Activated naive CD8-positive, alpha-beta T cell treated with anti-CD3 and anti-CD28 coated beads for 36 hours (primary cell): Measurements from ENCODE around the gene GLTP. TPM values are rescaled to one million over a fixed set of nuclear protein-coding genes. Genes with fewer than 3 reads are reported as not detected.
"Not testable (repeated sequence)": the region's sequence is repeated elsewhere in the genome, so short reads cannot be mapped to it uniquely, and the experiment has no call there.

Experiments
- DNase-seq: peaks from one replicate; pipeline ENCODE4 v3.0.0; 2021
- H3K27ac Mint-ChIP-seq: one replicate; pipeline ENCODE4 v1.8.0; 2022; ENCODE audit warnings: mild to moderate bottlenecking, moderate library complexity, mixed read lengths
- H3K27me3 Mint-ChIP-seq: one replicate; pipeline ENCODE4 v1.8.0; 2022; ENCODE audit warnings: mild to moderate bottlenecking, mixed read lengths
- H3K36me3 Mint-ChIP-seq: one replicate; pipeline ENCODE4 v1.8.0; 2021; ENCODE audit warnings: mild to moderate bottlenecking, mixed read lengths
- H3K4me1 Mint-ChIP-seq: one replicate; pipeline ENCODE4 v1.8.0; 2021; ENCODE audit warnings: mixed read lengths
- H3K4me3 Mint-ChIP-seq: one replicate; pipeline ENCODE4 v1.8.0; 2022; ENCODE audit warnings: mild to moderate bottlenecking, moderate library complexity, mixed read lengths
- H3K9me3 Mint-ChIP-seq: one replicate; pipeline ENCODE4 v1.8.0; 2022; ENCODE audit warnings: mixed read lengths
- total RNA-seq, 2 experiments: library from RNA; stranded (reverse); gene quantifications; one replicate each; pipeline ENCODE4 v1.2.3, GENCODE V29; 2021

Gene GLTP
- total RNA-seq, 2 experiments from 2014 or later = 31.5 to 32.4 TPM

DNA sequence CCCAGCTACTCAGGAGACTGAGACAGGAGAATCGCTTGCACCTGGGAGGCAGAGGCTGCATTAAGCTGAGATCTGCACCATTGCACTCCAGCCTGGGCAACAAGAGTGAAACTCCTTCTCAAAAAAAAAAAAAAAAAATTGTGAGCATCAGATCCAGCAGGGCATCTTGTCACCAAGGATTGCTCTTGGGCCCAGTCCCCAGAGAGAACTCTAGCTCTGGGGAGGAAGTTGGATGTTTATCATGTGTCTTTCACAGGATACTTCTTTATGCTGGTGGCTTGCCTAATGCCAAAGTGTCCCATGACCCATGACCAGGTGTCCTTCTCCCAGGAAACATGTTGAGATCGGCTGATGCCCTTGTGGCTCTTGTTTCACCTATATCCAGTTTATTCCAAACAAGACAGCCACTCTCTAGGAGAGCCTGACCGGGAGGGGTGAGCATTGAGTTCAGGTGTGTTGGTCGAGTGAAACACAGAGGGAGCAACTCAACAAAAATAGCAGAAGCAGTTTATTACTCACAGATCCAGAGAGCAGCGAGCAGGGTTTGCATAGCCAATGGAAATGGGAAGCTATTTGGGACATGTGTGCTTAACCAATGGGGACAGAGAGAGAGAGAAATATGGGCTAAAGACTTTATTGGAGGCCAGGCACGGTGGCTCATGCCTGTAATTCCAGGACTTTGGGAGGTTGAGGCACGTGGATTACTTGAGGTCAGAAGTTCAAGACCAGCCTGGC is 13.1 kb upstream of the GLTP start:
- no peak overlapping the region for H3K27ac Mint-ChIP-seq
- no peak for DNase-seq
- H3K9me3 Mint-ChIP-seq = no peaks in the 10 kb centered on the region
- no peak overlapping the region for H3K4me3 Mint-ChIP-seq
- H3K36me3 Mint-ChIP-seq = no peaks in the 10 kb centered on the region
- peaks cover 9% of the 10 kb centered on the region for H3K4me1 Mint-ChIP-seq
- no peaks in the 10 kb centered on the region for H3K27me3 Mint-ChIP-seq

DNA sequence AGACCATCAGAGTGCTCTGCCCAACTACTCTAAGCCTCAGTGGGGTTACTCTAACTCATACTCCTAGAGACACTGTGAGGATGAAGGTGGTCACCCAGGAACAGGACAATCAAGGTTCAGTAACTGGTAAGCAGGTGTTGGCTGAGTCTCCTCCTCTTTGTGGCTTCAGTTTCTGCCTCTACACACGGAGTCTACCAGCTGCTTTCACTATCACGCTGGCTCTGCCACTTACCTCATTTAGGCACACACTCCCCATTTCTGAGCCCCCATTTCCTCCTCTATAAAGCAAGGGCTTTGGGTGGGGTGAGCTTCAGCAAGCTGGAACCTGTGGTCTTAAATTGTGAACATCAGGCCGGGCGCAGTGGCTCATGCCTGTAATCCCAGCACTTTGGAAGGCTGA is 12.4 kb upstream of the GLTP start:
- H3K36me3 Mint-ChIP-seq = no peaks in the 10 kb centered on the region
- no peak overlapping the region for H3K27ac Mint-ChIP-seq
- DNase-seq = peak; percentile 13
- H3K4me1 Mint-ChIP-seq = peaks cover 16% of the 10 kb centered on the region
- no peak overlapping the region for H3K4me3 Mint-ChIP-seq
- no peaks in the 10 kb centered on the region for H3K9me3 Mint-ChIP-seq
- no peaks in the 10 kb centered on the region for H3K27me3 Mint-ChIP-seq

DNA sequence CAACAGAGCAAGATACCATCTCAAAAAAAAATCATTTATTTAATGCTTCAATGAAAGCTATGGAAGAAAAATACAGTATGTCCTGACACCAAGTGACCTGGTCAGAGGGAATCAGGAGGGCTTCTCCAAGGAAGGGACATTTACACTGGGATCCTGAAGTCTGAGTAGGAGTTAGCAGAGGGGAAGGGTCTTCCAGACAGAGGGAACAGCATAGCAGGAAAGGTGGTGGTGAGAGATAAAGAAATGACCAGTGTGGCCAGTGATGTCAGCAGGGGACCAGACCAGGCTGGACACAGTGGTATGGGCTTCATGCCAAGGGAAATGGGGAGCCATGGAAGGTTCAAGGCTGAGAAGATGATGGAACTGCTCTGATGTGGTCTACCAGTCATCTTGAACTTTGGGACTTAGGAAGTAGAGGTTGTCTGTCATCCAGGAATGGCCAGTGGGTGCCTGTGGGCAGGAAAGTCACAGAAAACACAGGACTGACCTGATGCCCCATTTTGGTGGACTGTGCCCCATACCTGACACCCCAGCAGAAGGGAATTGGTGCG is 11.9 kb upstream of the GLTP start:
- no peak for DNase-seq
- no peak overlapping the region for H3K27ac Mint-ChIP-seq
- H3K4me3 Mint-ChIP-seq = no peak overlapping the region
- no peaks in the 10 kb centered on the region for H3K27me3 Mint-ChIP-seq
- H3K9me3 Mint-ChIP-seq = no peaks in the 10 kb centered on the region
- peaks cover 19% of the 10 kb centered on the region for H3K4me1 Mint-ChIP-seq
- peaks cover 2% of the 10 kb centered on the region for H3K36me3 Mint-ChIP-seq

DNA sequence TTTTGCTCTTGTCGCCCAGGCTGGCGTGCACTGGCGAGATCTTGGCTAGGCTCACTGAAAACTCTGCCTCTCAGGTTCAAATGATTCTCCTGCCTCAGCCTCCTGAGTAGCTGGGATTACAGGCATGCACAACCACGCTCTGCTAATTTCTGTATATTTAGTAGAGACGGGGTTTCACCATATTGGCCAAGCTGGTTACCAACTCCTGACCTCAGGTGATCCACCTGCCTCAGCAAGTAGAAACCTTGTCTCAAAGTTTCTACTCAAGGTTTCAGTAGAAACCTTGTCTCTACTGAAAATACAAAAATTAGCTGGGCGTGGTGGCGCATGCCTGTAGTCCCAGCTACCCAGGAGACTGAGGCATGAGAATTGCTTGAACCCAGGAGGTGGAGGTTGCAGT is 11.4 kb upstream of the GLTP start:
- not testable (repeated sequence) for H3K27ac Mint-ChIP-seq, DNase-seq, H3K9me3 Mint-ChIP-seq, H3K27me3 Mint-ChIP-seq, H3K4me3 Mint-ChIP-seq, H3K36me3 Mint-ChIP-seq
- peaks cover 19% of the 10 kb centered on the region for H3K4me1 Mint-ChIP-seq

DNA sequence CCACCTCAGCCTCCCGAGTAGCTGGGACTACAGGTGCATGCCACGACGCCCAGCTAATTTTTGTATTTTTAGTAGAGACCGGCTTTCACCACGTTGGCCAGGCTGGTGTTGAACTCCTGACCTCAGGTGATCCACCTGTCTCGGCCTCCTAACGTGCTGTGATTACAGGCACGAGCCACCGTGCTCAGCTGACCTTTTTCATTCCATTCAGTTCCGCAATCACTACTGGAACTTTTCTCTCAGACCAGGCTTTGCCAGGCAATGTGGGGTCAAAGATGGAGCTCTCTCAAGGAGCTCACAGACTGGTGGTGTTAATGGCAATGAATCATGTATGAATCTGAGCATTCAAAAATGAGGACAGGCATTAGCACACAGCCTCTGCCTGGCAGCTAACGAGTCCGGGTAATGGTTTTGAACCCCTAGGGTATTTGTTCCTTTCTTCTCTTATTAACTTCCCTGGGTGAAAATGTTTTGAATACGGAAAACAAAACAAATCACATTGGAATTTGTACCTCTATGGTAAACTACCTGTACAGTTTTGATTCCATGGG is 10.4 kb upstream of the GLTP start:
- peaks cover 2% of the 10 kb centered on the region for H3K36me3 Mint-ChIP-seq
- H3K4me1 Mint-ChIP-seq = peaks cover 19% of the 10 kb centered on the region
- no peak for DNase-seq
- H3K27ac Mint-ChIP-seq = no peak overlapping the region
- no peaks in the 10 kb centered on the region for H3K9me3 Mint-ChIP-seq
- no peak overlapping the region for H3K4me3 Mint-ChIP-seq
- H3K27me3 Mint-ChIP-seq = no peaks in the 10 kb centered on the region

DNA sequence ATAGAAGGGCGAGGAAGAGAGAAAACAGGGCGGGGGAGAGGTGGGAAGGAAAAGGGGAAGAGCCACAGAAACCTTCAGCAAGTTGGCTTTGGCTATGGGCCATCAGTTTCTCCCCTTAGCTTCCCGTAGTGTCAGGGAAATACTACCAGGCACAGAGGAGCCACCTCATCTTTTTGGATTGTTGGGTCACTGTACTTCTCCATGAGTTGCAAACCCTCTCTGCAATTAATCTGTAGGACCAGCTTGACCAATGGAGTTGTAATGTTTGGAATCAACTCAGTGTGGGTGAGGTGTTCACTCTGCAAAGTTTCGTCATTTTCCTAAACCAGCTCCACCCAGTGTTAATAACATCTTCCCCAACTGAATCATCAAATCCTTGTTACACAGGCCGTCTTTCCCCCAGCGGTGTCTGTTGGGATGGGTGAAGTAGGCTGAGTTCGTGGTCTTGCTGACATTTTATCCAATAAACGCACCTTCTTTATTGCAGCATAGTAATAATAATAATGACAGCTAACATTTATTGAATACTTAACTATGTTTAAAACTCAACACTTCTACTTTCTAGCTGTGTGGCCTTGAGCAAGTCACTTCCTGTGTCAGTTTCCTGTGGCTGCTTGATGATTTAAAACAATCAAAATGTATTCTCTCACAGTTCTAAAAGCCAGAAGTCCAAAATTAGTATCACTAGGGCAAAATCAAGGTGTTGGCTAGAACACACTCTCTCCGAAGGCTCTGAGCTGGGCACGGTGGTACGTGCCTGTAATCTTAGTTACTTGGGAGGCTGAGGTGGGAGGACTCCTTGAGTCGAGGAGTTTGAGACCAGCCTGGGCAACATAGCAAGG is 8.1 kb upstream of the GLTP start:
- Mint-ChIP-seq H3K9me3 (no peaks in the 10 kb centered on the region), H3K4me1 (peaks cover 19% of the 10 kb centered on the region), H3K4me3 (peak overlapping the region; percentile 29), H3K27ac (peak overlapping the region; percentile 88), H3K36me3 (peaks cover 2% of the 10 kb centered on the region), H3K27me3 (no peaks in the 10 kb centered on the region)
- DNase-seq = no peak

DNA sequence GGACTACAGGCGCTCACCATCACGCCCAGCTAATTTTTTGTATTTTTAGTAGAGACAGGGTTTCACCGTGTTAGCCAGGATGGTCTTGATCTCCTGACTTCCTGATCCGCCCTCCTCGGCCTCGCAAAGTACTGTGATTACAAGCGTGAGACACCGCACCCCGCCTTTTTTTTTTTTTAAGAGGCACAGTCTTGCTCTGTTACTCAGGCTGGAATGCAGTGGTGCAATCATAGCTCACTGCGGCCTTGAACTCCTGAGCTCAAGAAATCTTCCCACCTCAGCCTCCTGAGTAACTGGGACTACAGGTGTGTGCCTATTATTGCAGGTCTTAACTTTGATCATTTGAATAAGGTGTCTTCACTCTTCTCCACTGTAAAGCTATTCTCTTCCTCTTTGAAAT is 5.3 kb upstream of the GLTP start:
- H3K27me3 Mint-ChIP-seq = no peaks in the 10 kb centered on the region
- H3K4me3 Mint-ChIP-seq = no peak overlapping the region
- H3K36me3 Mint-ChIP-seq = peaks cover 2% of the 10 kb centered on the region
- DNase-seq = no peak
- no peaks in the 10 kb centered on the region for H3K9me3 Mint-ChIP-seq
- H3K4me1 Mint-ChIP-seq = peaks cover 25% of the 10 kb centered on the region
- H3K27ac Mint-ChIP-seq = no peak overlapping the region

DNA sequence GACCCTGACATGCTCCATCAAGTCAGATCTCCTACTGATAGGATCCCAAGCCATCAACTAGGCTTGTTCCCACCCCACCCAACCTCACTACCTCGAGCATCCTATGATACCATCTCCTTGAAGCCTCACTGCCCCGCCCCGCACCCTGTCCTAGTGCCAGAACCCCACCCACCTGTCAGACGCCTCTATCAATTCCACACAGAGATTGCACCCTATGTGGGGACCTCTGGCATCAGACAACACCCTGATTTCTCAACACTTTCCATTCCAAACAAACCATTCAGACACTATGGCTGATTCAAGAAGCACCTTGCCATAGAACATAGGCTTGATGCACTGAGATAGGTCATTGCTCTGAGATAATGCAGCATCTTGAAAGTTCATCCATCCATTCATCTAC is 3.1 kb upstream of the GLTP start:
- H3K4me1 Mint-ChIP-seq = peaks cover 26% of the 10 kb centered on the region
- no peak overlapping the region for H3K27ac Mint-ChIP-seq
- no peaks in the 10 kb centered on the region for H3K9me3 Mint-ChIP-seq
- no peaks in the 10 kb centered on the region for H3K27me3 Mint-ChIP-seq
- H3K4me3 Mint-ChIP-seq = no peak overlapping the region
- peaks cover 2% of the 10 kb centered on the region for H3K36me3 Mint-ChIP-seq
- DNase-seq = no peak

DNA sequence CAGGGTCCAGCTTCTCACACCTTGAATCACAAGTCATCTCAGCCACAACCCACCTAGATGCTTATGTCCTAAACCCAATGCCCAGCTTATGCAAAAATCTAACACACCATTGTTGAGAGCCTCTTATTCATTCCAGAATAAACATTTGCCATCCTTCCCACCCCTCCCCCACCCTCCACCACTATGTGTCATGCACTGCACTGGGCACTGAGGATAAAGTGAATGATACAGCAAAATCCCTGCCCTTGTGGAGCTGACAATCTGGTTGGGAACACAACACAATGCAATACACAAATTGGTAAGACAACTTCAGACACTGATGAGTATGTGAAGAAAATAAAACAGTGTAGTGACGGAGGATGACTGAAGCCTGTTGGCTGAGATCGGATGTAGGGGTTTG is 1.4 kb upstream of the GLTP start:
- H3K4me3 Mint-ChIP-seq = no peak overlapping the region
- no peak overlapping the region for H3K27ac Mint-ChIP-seq
- no peaks in the 10 kb centered on the region for H3K9me3 Mint-ChIP-seq
- no peaks in the 10 kb centered on the region for H3K36me3 Mint-ChIP-seq
- DNase-seq = no peak
- H3K4me1 Mint-ChIP-seq = peaks cover 24% of the 10 kb centered on the region
- no peaks in the 10 kb centered on the region for H3K27me3 Mint-ChIP-seq

DNA sequence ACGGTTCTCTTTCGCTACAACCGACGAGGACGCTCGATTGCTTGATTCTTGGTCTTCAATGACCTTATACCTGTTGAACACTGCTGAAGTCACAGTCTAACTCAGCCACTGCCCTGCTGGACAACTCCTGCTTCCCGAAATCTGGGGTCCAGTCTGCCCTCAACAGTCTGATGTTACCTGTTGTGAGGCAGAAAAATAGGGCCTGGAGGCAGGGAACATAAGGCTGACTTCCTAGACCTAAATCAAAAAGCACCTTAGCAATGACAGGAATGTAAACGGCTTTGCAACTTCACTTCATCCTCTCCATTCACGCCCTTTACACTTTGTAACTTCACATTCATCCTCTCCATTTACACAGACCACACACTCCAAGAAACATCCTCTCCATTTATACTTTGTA is 597 bp upstream of the GLTP start:
- DNase-seq = no peak
- H3K27me3 Mint-ChIP-seq = no peaks in the 10 kb centered on the region
- H3K4me1 Mint-ChIP-seq = peaks cover 24% of the 10 kb centered on the region
- peak overlapping the region; percentile 78 for H3K27ac Mint-ChIP-seq
- H3K36me3 Mint-ChIP-seq = no peaks in the 10 kb centered on the region
- peak overlapping the region; percentile 82 for H3K4me3 Mint-ChIP-seq
- no peaks in the 10 kb centered on the region for H3K9me3 Mint-ChIP-seq

DNA sequence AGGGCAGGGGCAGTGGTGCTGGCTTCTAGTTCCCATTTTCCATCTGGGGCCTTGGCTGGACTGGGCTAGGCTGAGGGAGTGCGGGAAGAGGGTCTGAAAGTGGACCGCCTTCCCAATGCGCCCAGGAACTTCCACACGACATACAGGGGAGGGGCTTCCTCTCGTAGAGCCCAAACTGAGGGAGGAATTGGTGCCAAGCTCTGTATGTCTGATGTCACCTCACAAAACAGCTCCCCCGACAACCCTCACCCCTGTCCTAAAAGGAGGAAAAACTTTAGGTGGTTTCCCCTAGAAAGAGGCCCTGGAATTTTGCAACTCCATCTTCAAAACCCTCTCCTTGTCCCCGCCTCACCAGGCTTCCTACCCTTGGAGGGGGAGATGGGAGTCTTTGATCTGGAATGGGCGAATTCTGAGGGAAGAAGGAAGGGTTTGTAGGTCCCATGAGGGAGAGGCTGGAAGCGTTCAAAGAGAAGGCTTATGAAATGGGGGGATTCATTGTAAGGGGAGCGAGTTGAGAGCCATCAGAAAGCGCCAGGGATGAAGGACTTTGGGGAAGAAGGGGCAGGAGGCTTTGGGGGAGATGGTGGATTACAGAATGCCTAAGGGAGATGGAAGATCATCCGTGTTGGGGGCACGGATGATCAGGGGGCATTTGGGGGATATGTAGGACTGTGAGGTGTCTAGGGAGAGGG is 844 bp downstream of the GLTP start:
- H3K27me3 Mint-ChIP-seq = no peaks in the 10 kb centered on the region
- H3K4me1 Mint-ChIP-seq = peaks cover 25% of the 10 kb centered on the region
- no peaks in the 10 kb centered on the region for H3K9me3 Mint-ChIP-seq
- H3K36me3 Mint-ChIP-seq = no peaks in the 10 kb centered on the region
- no peak for DNase-seq
- H3K4me3 Mint-ChIP-seq = peak overlapping the region; percentile 99
- H3K27ac Mint-ChIP-seq = peak overlapping the region; percentile 87

DNA sequence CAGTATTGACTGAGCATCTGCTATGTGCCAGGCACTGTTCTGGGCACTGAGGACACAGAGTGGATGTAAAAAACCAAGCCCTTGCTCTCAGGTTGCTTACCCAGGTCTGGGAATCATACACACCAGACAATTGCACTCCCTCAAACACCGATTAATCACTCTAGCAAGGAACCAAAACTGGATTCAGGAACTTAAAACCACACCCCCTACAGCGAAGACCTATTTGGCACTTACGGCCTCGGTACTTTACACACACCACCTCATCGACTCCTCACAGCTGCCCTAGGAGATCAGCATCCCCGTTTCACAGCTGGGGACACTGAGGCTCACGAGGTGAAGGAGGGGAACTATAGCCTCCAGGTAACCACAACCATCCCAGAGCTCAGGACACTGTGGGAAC is 1.6 kb downstream of the GLTP start:
- no peak for DNase-seq
- Mint-ChIP-seq H3K36me3 (no peaks in the 10 kb centered on the region), H3K9me3 (no peaks in the 10 kb centered on the region), H3K4me3 (peak overlapping the region; percentile 99), H3K4me1 (peaks cover 25% of the 10 kb centered on the region), H3K27me3 (no peaks in the 10 kb centered on the region), H3K27ac (no peak overlapping the region)

DNA sequence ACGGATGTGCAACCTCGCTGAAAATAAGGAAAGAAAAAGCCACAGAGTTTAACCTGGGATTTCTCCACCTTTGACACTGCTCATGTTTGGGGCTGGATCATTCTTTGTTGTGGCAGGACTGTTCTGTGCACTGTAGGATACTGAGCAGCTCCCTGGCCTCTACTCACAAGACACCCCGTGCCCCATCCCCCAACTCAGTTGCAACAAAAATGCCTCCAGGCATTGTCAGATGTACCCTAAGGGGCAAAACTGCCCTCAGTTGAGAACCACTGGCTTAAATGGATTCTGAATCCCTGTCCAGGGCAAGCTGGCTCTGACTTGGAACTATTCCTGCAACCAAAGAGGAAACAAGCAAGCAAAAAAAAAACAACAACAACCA is 2.1 kb downstream of the GLTP start:
- Mint-ChIP-seq H3K27ac (no peak overlapping the region), H3K4me3 (peak overlapping the region; percentile 26), H3K27me3 (no peaks in the 10 kb centered on the region), H3K9me3 (no peaks in the 10 kb centered on the region), H3K36me3 (no peaks in the 10 kb centered on the region), H3K4me1 (peaks cover 25% of the 10 kb centered on the region)
- no peak for DNase-seq

DNA sequence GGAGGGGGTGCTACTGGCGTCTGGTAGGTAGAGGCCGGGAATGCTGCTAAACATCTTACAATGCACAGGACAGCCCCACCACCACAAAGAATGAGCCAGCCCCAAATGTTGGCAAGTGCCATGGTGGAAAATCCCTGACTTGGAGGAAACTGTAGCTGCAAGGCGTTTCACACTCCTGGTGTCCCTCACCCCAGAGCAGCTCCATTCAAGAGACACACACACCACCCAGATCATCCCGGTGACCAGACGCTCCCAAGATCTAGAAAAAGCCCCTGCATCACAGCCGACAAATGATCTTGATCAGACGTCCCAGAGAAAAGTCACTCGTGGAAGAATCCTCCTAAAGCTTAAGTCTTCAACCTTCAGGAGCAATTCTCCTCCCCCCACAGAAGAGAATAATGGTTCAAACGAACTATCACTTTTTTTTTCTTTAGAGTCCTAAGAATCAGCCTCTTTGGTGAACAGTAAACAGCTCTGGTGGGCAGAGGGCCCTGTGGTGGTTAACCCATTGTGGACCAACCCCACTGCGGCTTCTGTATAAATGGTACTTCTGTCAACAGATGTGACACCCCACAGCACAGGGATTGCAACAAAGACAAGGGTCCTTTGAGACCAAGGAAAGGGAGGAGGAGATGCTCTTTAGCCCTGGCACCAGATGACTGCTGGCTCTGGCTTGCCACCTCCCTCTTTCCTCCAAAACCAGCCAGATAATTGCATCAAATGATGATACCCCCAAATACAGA is 2.7 kb downstream of the GLTP start:
- Mint-ChIP-seq H3K27me3 (no peaks in the 10 kb centered on the region), H3K4me3 (no peak overlapping the region), H3K9me3 (no peaks in the 10 kb centered on the region), H3K36me3 (no peaks in the 10 kb centered on the region), H3K4me1 (peaks cover 25% of the 10 kb centered on the region), H3K27ac (no peak overlapping the region)
- DNase-seq = no peak
